A673 (cell line): ENCODE data around the gene DHRS9. TPM values are rescaled to one million over a fixed set of nuclear protein-coding genes. Genes with fewer than 3 reads are reported as not detected.
"Not testable (repeated sequence)": the region's sequence is repeated elsewhere in the genome, so short reads cannot be mapped to it uniquely, and the experiment has no call there.

Experiments
- BruUV-seq: library from RNA; stranded (reverse); fragments of 400-500 nt; replicated peaks from 2 replicates; lab custom pipeline; 2021; lab: Mats Ljungman, UMichigan
- CTCF ChIA-PET: fragments of 300-600 bp; sonication (Branson Sonifier 250); formaldehyde crosslinking; loops from one replicate; lab custom pipeline; 2022; ENCODE audit warnings: antibody characterized with exemption; lab: Charles Lee
- POLR2A ChIA-PET: fragments of 300-600 bp; sonication (Branson Sonifier 250); formaldehyde crosslinking; loops from one replicate; lab custom pipeline; 2022; ENCODE audit warnings: antibody characterized with exemption; ENCODE audit not compliant: low non-redundant PET; lab: Charles Lee
- DNase-seq: peaks from one replicate; pipeline ENCODE4 v3.0.0-alpha.2; 2015; ENCODE audit warnings: low spot score
- H3K27ac ChIP-seq: fragments of 200-600 bp; sonication (generic); 2 replicates; pipeline ENCODE4 v1.5.1; 2016; ENCODE audit warnings: mixed run types, low read depth, mild to moderate bottlenecking, mixed read lengths, antibody characterized with exemption, low read length; ENCODE audit not compliant: poor library complexity, severe bottlenecking
- H3K27me3 ChIP-seq: fragments of 200-600 bp; sonication (generic); replicated peaks from 2 replicates; pipeline ENCODE4 v1.6.1; 2017; ENCODE audit warnings: mixed run types, low read depth, mild to moderate bottlenecking, mixed read lengths, antibody characterized with exemption, low read length; ENCODE audit not compliant: insufficient read depth, poor library complexity
- H3K36me3 ChIP-seq: fragments of 200-600 bp; sonication (generic); 2 replicates; pipeline ENCODE4 v1.6.1; 2016; ENCODE audit warnings: mixed run types, mild to moderate bottlenecking, mixed read lengths, antibody characterized with exemption, low read length; ENCODE audit not compliant: insufficient read depth, poor library complexity, severe bottlenecking
- H3K4me1 ChIP-seq: fragments of 200-600 bp; sonication (generic); 2 replicates; pipeline ENCODE4 v1.6.1; 2017; ENCODE audit warnings: mixed run types, mild to moderate bottlenecking, mixed read lengths, antibody characterized with exemption, low read length; ENCODE audit not compliant: insufficient read depth, poor library complexity, severe bottlenecking
- H3K4me3 ChIP-seq: fragments of 200-600 bp; sonication (generic); 2 replicates; pipeline ENCODE4 v1.5.1; 2016; ENCODE audit warnings: low read depth, mixed run types, mild to moderate bottlenecking, mixed read lengths, low read length; ENCODE audit not compliant: poor library complexity, severe bottlenecking
- H3K9me3 ChIP-seq: fragments of 200-600 bp; sonication (generic); 2 replicates; pipeline ENCODE4 v1.6.1; 2016; ENCODE audit warnings: mixed run types, low read depth, mild to moderate bottlenecking, mixed read lengths, antibody characterized with exemption, low read length; ENCODE audit not compliant: poor library complexity, severe bottlenecking
- CTCF ChIP-seq: fragments of 300-800, 200-600 bp; sonication (generic); conservative IDR thresholded peaks from 2 replicates; pipeline ENCODE4 v1.5.1; 2017; ENCODE audit warnings: low read depth, mild to moderate bottlenecking, antibody characterized with exemption, low read length, moderate library complexity, mixed read lengths
- EZH2 ChIP-seq: fragments of 200-600 bp; sonication (generic); IDR thresholded peaks from 2 replicates; pipeline ENCODE4 v1.6.1; 2017; ENCODE audit warnings: borderline replicate concordance, low read depth, mild to moderate bottlenecking, mixed read lengths, antibody characterized with exemption, low read length; ENCODE audit not compliant: poor library complexity, severe bottlenecking
- intact Hi-C: fragments of 100-400 bp; cut with micrococcal nuclease; formaldehyde crosslinking; loops from one replicate; pipeline ENCODE4 v1.10.0; 2022; ENCODE audit not compliant: unreplicated experiment
- total RNA-seq: library from RNA; stranded (reverse); gene quantifications from 2 replicates; pipeline ENCODE4 v1.2.3, GENCODE V29; 2021

The DHRS9 gene
- total RNA-seq, 1 experiment from 2014 or later: not detected

- Histone ChIP-seq H3K36me3 (no peaks in the 10 kb centered on the region), H3K27me3 (peaks cover 10% of the 10 kb centered on the region), H3K4me1 (no peaks in the 10 kb centered on the region), H3K9me3 (no peaks in the 10 kb centered on the region), H3K4me3 (no peak overlapping the region), H3K27ac (no peak overlapping the region)
- POLR2A ChIA-PET: no interaction called here
- TF ChIP-seq CTCF (no peak), EZH2 (no peak)
- CTCF ChIA-PET: no interaction called here
- BruUV-seq: no TSS peak
- intact Hi-C loops: loop anchor here (10.0 kb wide), 1 partner anchor 275 kb away; no protein-coding TSS in a partner anchor
- DNase-seq: no peak
These were observed 50.5 kb downstream of the DHRS9 start for GRCh38 chr2:169119851-169120250.

DNA sequence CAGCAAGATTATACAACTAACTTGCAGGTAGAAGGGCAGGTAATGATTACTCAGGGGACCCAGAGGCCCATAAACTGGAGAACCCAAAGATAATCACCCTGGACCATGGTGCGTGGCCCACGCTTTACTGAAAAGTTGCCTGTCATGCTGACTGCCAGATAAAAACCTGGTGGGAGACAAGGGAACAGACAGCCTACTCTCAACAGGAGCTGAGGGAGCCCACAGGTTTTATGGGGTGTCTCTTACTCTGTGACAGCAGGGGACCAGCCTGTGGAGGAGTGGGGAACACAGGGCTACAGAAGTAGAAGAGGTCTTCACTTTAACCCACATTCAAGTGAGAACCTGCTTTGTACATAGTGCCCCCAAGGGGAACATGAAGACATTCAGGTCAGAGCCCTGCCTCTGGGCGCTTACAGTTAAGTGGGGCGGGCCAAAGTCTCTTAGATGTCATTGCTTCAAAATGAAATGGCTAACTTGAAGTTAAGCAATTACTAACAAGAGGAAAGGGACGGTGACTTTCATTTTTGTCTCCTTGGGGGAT is 60.4 kb downstream of the DHRS9 start:
- Histone ChIP-seq H3K36me3 (no peaks in the 10 kb centered on the region), H3K9me3 (no peaks in the 10 kb centered on the region), H3K4me3 (no peak overlapping the region), H3K27ac (no peak overlapping the region), H3K27me3 (peaks cover 2% of the 10 kb centered on the region), H3K4me1 (no peaks in the 10 kb centered on the region)
- TF ChIP-seq EZH2 (no peak), CTCF (no peak)
- POLR2A ChIA-PET: no interaction called here
- intact Hi-C loops: no loop called here
- no TSS peak for BruUV-seq
- no peak for DNase-seq
- CTCF ChIA-PET: no interaction called here

DNA sequence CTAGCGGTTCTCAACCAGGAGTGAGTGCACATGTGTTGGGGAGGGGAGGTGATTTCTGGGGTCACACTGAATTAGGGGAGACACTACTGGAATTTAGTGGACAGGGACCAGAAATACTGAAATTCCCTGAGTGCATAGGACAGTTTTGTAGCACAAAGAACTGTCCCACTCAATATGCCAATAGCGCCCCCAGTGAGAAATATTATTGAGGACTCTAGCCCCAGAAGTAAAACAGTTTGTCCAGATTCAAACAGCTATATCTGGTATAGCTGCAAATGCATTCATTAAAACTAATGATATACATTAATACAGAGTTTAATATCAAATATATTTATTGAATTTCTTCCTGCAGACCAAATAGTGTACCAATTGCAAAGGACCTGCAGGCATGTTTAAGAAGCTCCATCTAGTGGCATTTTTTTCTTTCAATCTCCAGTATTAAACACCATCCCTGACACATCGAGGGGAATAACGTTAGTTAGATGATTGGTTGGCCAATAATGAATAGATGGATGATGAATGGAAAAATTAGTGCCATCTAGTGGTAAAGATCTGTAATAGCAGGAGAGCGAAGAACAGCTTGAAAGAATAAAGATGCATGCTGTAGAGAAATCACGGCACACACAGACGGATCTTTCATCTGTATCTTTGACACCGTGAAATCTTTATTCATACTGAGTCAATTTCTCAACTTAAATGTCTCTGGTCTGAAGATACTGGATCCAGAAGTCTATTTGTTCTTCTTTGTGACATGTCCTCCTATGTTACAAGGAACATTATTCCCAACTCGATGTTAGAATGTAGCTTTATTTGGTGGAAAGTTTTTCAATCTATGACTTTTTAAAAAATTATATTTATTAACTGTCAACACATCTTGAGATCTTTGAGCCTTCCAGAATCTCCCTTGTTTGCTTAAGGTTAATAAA is 62.5 kb downstream of the DHRS9 start:
- no peaks in the 10 kb centered on the region for H3K4me1 ChIP-seq
- no peak overlapping the region for H3K4me3 ChIP-seq
- no peak overlapping the region for H3K27ac ChIP-seq
- TF ChIP-seq CTCF (peak; percentile 80), EZH2 (no peak)
- H3K9me3 ChIP-seq: no peaks in the 10 kb centered on the region
- BruUV-seq: no TSS peak
- DNase-seq: peak; percentile 72
- CTCF ChIA-PET: interaction anchor here (0.7 to 1.8 kb wide), 6 partner anchors 9 to 90 kb away, joined by 3 to 17 read pairs (median 4); no protein-coding TSS in a partner anchor
- H3K36me3 ChIP-seq: no peaks in the 10 kb centered on the region
- no peaks in the 10 kb centered on the region for H3K27me3 ChIP-seq
- POLR2A ChIA-PET: no interaction called here
- intact Hi-C loops: loop anchor here (2.0 kb wide), 1 partner anchor 171 kb away; no protein-coding TSS in a partner anchor

- H3K4me3 ChIP-seq, H3K36me3 ChIP-seq, DNase-seq, intact Hi-C loops, BruUV-seq, CTCF ChIA-PET, POLR2A ChIA-PET, H3K9me3 ChIP-seq, H3K4me1 ChIP-seq, H3K27ac ChIP-seq, H3K27me3 ChIP-seq: not testable (repeated sequence)
These were observed 64.9 kb downstream of the DHRS9 start for GRCh38 chr2:169134272-169134671.

GRCh38 chr2:169136428-169136827 is 67.1 kb downstream of the DHRS9 start:
- H3K27ac ChIP-seq, CTCF ChIA-PET, intact Hi-C loops, POLR2A ChIA-PET, BruUV-seq, H3K4me3 ChIP-seq, H3K27me3 ChIP-seq, H3K9me3 ChIP-seq, H3K4me1 ChIP-seq, H3K36me3 ChIP-seq, DNase-seq: not testable (repeated sequence)
